Endothelial cell of hepatic sinusoid (primary cell): ENCODE measurements around the gene IL16.
"Not testable (repeated sequence)": the region's sequence is repeated elsewhere in the genome, so short reads cannot be mapped to it uniquely, and the experiment has no call there.

Experiments used
- in situ Hi-C: cut with HindIII; loops from 2 replicates; pipeline ENCODE4 v1.10.0; 2017; ENCODE audit warnings: low sequenced_read_pairs

Gene IL16

DNA sequence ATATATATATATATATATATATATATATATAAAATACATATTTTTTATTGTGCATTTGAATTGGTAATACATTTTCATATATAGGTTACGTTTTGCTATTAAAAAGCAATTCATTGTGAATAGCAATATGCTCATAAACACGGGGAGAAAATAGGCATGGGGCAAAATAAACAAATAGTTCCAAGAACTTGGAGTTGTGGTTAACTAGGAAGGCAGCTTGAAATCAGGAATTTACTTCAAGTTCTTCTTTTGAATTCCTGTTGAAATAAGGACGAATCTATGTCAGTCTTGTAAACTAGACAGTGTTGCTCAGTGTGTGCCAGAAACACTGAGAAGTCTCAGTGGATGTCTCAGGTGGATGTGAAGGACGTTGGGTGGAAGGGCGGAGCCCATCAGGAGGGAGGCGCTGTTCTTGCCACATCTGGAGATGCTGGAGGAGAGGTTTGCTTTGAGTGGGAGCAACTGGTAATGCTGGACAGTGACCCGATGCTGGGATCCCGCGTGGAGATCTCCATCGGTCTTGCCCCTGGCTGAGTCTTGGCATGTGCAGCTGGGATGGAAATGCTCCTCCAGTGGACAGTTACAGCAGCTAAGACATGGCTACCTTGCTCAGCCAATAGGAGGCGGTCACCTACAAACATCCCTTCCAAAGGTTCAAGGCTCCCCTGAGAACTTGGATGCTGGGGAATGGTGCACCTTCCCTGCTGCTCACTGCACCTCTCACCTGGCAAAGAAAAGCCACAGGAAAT is 2.5 kb downstream of the IL16 start:
- in situ Hi-C loops: no loop called here

DNA sequence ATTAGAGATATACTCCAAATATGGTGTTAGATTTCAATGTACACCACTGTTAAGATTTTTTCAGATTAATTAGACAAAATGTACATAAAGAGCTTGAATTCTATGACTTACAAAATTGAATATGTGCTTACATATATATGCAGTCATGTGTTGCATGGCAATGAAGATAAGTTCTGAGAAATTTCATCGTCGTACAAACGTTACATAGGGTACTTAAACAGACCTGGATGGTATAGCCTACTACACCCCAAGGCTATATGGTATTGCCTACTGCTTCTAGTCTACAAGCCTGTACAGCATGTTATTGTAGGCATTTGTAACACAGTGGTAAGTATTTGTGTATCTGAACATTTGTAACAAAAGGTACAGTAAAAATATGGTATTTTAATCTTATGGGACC is 9.3 kb downstream of the IL16 start:
- in situ Hi-C loops: no loop called here

DNA sequence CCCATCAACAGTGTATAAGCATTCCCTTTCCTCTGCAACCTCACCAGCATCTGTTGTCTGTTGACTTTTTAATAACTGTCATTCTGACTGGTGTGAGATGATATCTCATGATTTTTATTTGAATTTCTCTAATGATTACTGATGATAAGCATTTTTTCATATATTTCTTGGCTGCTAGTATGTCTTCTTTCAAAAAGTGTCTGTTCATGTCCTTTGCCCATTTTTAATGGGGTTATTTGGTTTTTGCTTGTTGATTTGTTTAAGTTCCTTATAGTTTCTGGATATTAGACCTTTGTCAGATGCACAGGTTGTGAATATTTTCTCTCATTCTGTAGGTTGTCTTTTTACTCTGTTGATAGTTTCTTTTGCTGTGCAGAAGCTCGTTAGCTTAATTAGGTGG is 11.3 kb downstream of the IL16 start:
- in situ Hi-C loops: not testable (repeated sequence)

DNA sequence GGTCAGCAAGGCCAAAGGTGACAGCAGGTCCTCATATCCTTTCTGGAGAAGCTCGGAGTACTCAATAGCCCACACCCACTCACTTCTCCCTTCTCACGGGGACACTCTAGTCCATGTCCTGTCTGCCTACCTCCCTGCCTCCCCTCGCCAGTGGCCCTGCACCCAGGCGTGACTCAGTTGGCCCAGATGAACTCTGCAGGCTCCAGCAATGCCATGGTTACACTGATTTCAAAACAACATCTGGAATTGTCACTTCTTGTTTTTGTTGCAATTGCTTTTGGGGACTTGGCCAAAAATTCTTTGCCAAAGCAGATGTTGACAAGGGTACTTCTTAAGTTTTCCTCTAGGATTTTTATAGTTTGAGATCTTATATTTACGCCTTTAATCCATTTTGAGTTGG is 13.0 kb downstream of the IL16 start:
- in situ Hi-C loops: loop anchor here (5.0 kb wide), 1 partner anchor 83 kb away; no protein-coding TSS in a partner anchor

DNA sequence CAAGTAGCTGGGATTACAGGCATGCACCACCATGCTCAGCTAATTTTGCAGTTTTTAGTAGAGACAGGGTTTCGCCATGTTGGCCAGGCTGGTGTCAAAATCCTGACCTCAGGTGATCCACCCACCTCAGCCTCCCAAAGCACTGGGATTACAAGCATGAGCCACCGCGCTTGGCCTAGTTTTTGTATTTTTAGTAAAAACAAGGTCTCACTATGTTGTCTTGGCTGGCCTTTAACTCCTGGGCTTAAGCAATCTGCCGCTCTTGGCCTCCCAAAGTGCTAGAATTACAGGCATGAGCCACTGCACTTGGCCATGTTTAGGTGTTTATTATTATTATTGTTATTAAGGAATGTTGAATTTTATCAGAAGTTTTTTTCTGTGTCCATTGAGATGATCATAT is 14.7 kb downstream of the IL16 start:
- in situ Hi-C loops: loop anchor here (5.0 kb wide), 1 partner anchor 81 kb away; no protein-coding TSS in a partner anchor

DNA sequence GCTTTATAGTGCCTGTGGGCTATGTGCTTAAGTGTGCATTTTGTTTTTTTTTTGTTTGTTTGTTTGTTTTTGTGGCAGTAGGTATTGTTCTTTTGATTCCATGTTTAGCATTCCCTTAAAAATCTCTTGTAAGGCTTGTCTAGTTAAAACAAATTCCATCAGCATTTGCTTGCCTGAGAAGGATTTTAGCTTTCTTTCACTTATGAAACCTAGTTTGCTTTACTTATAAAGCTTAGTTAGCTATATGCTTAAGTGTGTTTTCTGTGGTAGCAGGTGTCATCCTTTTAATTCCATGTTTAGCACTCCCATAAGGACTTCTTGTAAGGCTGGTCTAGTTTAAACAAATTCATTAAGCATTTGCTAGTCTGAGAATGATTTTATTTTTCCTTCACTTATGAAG is 17.3 kb downstream of the IL16 start:
- in situ Hi-C loops: loop anchor here (5.0 kb wide), 1 partner anchor 78 kb away; no protein-coding TSS in a partner anchor

DNA sequence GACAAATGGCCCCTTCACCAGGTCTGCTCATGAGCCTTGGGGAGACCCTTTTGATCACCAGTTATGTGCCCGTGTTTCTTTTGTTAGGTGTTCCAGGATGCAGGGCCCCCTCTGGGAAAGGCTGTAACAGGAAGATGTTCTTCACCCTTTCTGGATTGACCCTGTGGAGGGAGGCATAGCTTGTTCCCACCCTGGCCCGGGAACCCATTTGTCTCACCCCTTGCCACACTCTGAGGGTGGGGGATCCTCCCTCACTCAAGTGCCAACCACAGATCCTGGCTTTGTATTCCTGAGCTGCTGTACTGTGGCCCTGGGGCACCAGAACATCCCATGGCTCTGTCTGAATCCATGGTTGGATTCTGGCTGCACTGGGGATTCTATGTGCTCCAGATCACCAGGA is 18.9 kb downstream of the IL16 start:
- in situ Hi-C loops: no loop called here

DNA sequence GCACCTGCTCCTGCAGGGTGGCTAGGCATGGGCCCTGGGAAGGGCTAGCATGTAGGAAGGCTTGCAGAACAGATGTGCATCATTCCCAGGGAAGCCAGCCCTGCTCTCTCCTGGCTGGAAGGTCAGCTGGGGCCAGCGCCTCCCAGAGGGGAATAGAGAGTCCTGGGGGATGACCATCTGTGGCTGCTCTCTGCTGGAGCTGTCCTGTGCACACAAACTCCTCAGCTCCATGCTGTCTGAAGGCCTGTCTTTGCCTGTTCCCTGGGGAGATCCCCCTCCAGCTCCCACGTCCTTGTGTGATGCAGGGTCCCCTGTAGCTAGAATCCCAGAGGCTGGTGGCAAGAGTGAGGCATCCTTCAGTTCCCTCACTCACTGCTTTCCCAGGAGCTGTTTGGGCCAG is 19.3 kb downstream of the IL16 start:
- in situ Hi-C loops: no loop called here

DNA sequence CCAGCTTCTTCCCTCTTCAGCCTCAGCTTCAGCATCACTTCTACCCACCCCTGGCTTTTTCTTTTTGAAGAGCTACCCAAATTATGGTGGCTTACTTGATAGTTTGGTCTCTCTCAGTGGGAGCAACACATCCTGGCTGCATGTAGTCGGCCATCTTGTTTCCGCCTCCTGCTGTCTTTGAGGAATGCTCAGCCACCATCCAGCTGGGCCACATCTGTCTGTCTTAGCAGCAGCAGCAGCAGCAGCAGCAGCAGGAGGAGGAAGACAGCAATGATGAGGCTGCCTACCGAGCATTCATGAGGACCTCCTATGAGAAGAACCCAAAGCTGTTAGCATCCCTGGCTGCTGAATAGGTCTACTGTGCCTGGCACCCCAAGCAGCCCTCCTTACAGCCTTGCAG is 19.7 kb downstream of the IL16 start:
- in situ Hi-C loops: no loop called here

DNA sequence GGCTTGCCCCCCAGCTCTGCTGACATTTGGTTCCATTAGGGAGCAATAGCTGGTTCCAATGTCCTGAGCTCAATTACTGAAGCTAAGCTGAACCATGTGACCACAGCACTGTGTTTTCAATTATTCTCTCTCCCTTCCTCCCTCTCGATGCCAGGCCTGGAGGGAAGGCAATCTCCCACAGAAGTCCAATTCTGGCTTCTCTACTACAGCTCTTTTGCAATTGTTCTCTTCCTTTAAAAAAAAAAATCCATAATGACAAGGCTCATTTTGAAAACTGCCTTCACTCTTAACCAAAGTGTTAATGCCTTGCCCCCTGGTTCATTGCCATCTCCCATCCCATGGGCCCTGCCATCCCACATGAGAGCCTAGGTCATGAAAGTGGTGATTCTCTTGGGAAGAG is 24.8 kb downstream of the IL16 start:
- in situ Hi-C loops: no loop called here

DNA sequence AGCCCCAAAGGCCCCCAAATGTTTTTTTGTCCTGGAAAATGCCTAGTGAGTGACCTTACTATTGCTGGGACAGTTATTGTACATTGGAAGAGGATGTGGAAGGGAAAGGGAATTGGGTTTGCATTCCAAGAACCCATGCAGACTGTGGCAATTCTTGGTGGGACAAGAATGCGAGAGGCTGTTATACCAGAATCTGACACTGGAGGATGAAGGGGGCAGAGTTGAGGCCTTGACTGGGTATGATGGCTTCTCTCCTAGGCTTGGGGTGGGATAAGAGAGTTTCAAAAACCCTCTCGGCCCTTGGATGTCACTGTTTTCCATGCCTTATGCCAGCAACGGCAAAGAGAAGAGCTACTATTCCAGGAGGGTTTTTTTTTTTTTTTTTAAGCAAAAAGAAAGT is 25.3 kb downstream of the IL16 start:
- in situ Hi-C loops: no loop called here

DNA sequence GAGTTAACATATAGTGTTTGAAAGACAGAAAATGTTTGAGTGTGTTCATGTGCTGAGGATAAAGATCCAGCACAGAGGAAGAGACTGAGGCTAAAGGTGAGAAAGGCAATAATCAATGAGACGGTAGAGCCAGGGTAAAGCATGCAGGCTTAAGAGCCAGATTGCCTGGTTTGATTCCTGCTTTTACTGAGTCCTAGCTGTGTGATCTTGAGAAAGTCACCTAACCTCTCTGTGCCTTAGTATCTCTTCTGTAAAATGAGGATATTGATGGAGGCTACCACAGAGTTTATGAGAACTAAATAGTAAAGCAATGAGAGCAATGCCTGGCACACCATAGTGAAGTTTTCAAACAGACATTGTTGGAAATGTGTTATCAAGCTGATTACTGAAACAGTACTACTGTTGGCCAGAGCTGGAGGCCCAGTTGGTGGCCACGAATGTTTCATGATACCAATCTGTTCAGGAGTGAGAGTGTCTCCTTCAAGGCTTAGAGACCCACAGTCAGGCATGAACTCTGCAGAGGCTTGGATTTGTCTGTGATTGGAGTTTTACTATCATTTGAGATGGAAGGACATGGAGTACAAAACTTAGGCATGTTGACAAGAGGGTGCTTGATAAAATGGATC is 26.8 kb downstream of the IL16 start:
- in situ Hi-C loops: no loop called here

DNA sequence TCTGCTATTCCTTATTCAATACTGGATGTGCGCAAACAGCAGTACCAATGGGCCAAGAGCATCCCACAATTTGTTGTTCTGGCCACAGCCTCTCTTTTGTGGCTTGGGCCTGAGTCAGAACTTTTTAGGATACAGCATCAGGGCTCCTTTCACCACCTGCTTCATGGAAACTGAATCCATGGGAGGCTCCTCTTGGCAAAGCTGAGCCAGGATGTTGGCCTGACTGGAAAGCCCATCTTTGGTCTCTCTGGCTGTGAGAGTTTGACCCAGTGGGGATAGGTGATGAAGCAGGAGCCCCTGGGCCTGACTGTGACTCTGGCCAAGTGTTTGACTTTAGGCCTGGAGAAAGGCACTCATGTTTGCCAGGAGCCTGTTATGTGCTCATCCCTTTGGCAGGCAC is 27.6 kb downstream of the IL16 start:
- in situ Hi-C loops: no loop called here

DNA sequence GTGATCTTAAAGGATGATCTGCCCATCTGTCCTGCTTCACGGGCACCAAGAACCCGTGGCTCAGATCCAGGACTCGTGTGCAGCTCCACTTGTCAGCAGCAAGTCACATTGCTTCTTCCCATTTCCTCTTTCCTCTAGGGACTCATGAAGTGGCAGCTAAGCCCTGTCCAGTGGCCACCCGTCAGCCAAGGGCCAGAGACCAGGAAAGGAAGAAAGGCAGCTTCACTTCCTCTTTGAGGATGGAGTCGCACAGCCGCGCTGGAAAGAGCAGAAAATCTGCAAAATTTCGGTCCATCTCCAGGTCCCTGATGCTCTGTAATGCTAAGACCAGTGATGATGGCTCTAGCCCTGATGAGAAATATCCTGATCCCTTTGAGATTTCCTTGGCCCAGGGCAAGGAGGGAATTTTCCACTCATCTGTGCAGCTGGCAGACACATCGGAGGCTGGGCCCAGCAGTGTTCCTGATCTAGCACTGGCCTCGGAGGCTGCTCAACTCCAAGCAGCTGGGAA is 28.5 kb downstream of the IL16 start:
- in situ Hi-C loops: no loop called here

DNA sequence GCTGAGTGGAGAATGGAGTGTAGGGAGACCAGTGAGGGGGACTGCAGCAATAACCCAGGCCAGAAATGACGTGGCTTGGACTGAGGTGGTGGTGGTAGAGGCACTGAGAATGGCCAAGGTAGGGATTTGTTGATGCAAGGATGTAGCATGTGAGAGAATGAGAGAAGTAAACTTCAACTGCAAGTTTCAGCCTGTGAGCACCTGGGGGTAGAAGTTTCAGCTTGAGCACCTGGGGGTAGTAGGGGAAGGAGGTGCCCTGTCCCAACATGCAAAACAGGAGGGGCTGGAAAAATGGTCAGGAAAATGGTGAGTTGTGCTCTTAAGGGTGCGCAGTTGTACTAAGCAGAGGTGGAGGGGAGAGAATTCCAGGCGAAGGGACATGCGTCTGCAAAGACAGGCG is 31.0 kb downstream of the IL16 start:
- in situ Hi-C loops: no loop called here

DNA sequence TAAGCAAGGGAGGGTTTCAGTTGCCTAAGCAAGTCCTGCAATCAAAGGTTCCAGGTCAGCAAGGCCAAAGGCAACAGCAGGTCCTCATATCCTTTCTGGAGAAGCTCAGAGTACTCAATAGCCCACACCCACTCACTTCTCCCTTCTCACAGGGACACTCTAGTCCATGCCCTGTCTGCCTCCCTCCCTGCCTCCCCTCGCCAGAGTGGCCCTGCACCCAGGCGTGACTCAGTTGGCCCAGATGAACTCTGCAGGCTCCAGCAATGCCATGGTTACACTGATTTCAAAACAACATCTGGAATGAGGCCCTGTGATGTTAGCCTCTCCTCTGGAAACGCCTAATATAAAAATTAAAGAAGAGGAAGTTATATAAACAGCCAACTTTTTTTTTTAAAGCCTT is 32.9 kb downstream of the IL16 start:
- in situ Hi-C loops: no loop called here

DNA sequence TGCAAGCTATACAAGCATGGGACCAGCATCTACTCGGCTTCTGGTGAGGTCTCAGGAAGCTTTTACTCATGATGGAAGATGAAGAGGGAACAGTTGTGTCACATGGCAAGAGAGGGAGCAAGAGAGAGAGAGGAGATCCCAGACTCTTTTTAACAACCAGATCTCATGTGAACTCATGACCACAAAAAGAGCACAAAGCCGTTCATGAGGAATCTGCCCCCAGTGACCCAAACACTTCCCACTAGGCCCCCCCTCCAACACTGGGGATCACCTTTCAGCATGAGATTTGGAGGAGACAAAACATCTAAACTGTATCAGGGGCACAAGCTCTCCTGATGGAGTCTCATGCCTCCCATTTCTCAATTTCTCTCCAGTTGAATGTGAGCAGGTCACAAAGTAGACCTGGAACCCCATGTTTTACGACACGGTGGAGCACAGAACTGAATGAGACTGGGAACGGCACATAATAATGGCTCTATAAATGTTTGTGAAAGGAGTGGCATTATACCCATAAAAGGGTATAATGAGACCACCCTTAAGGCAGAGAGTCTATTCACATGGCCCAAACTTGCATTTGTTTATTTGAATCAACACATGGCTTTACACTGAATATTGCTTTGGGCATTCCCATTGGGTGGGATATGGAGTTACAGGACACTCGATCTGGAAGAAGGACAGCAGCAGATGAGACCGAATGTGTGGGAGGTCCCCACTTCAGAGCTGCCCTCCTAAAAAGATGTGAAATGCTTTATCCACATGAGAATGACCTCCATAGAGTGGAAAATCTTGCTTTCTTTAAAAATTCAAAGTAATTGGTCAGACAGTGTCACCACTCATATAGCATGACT is 38.8 kb downstream of the IL16 start:
- in situ Hi-C loops: loop anchor here (10.0 kb wide), 1 partner anchor 61 kb away; no protein-coding TSS in a partner anchor

DNA sequence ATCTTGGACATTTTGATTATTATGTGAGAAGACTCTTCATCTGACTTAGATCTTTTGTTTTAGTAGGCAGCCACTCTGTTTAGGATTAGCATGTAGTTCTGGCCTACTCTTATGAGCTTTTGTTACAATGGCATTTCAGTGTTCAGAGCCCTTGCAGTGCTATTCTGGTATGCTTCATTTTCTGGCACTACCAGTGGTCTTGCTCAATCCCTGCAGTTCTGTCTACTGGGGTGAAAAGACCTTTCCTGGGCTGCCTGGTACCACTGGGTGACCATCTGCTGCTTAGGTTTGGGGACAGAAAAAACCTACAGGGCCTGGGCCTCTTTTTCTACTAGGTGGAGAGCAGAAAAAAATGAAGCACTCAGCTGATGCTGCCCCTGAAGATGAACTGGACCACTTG is 42.5 kb downstream of the IL16 start:
- in situ Hi-C loops: loop anchor here (10.0 kb wide), 1 partner anchor 64 kb away; no protein-coding TSS in a partner anchor

DNA sequence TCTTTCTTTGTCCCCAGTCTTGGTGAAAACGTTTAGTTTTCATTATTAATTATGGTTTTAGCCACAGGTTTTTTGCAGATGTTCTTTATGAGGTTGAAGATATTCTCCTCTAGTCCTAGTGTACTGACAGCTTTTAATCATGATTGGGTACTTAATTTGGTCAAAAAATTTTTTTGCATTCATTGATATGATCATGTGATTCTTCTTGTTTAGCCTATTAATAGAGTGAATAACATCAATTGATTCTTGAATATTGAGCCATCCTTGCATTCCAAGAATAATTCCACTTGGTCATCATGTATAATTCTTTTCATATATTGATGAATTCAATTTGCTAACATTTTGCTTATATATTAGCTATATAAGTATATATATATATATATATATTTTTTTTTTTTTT is 46.1 kb downstream of the IL16 start:
- in situ Hi-C loops: no loop called here

DNA sequence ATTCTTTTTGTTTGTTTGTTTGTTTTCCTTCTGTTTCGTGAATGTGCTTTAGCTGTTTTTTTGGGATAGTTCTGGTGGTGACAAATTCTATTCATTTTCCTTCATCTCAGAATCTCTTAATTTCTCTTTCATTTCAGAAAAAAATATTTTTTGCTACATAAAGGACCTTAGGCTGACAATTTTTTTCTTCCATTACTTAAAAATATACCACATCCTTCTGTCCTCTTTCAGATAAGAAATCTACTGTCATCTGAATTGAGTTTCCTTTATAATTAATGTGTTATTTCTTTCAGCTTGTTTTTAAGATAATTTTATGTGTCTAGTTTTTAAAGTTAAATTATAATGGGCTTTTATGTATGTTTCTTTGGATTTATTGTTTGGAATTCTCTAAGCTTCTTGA is 47.6 kb downstream of the IL16 start:
- in situ Hi-C loops: no loop called here

DNA sequence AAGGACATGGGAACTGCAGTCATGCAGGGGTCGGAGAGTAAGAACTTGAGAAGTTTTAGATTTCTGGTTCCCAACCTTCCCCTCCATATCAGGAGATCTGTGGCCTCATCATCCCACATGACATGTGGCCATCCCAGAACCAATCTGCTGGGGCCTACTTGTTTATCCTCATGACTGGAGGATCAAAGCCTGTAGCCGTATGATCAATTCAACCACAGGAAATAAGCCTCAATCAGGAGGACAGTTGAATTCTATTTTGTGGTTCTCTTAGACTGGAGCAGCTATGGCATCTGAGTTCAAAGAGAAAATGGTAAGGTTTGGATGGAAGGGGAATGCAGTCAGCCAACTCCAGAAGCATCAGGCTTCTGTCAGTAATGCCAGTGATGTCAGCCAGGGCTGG is 57.2 kb downstream of the IL16 start:
- in situ Hi-C loops: no loop called here
